HG03039 (cell line): ENCODE results near the gene PIM3.
"Not testable (repeated sequence)": the region's sequence is repeated elsewhere in the genome, so short reads cannot be mapped to it uniquely, and the experiment has no call there.

Experiments
- ATAC-seq: cut with Tn5 transposase; IDR thresholded peaks from one replicate; pipeline ENCODE4 v1.9.1; 2021; ENCODE audit warnings: mild to moderate bottlenecking, moderate library complexity; ENCODE audit not compliant: unreplicated experiment

PIM3 gene

GRCh38 chr22:49942565-49943404 lies 17.8 kb upstream of the PIM3 start:
- ATAC-seq, result no peak

GRCh38 chr22:49943405-49943765 lies 17.2 kb upstream of the PIM3 start:
- ATAC-seq, result no peak

- ATAC-seq, result no peak
These were observed 16.7 kb upstream of the PIM3 start for GRCh38 chr22:49943771-49944398.

GRCh38 chr22:49944399-49944891 lies 16.1 kb upstream of the PIM3 start:
- ATAC-seq, result no peak

- not testable (repeated sequence) for ATAC-seq
These were observed 15.4 kb upstream of the PIM3 start for GRCh38 chr22:49945042-49945794.

- no peak for ATAC-seq
These were observed 13.8 kb upstream of the PIM3 start for GRCh38 chr22:49946612-49947295.

- no peak for ATAC-seq
These were observed 13.3 kb upstream of the PIM3 start for GRCh38 chr22:49947296-49947622.

GRCh38 chr22:49948116-49948957 lies 12.2 kb upstream of the PIM3 start:
- no peak for ATAC-seq

- ATAC-seq, result no peak
These were observed 11.3 kb upstream of the PIM3 start for GRCh38 chr22:49948958-49949913.

- ATAC-seq, result no peak
These were observed 10.7 kb upstream of the PIM3 start for GRCh38 chr22:49949914-49950292.

GRCh38 chr22:49950396-49950994 lies 10.1 kb upstream of the PIM3 start:
- ATAC-seq, result no peak

- peak; percentile 63 for ATAC-seq
These were observed 9.4 kb upstream of the PIM3 start for GRCh38 chr22:49951000-49951677.

GRCh38 chr22:49951678-49951985 lies 8.9 kb upstream of the PIM3 start:
- no peak for ATAC-seq

- no peak for ATAC-seq
These were observed 8.3 kb upstream of the PIM3 start for GRCh38 chr22:49951986-49952896.

GRCh38 chr22:49953027-49953679 lies 7.4 kb upstream of the PIM3 start:
- no peak for ATAC-seq

- no peak for ATAC-seq
These were observed 6.8 kb upstream of the PIM3 start for GRCh38 chr22:49953680-49954344.
